HUES64 (cell line): ENCODE measurements around the gene PODN.

Experiments
- H3K27ac ChIP-seq: 2 replicates; pipeline ENCODE4 v1.7.0; 2013; ENCODE audit warnings: low read depth, low read length, inconsistent platforms
- H3K27me3 ChIP-seq: 2 replicates; pipeline ENCODE4 v1.6.1; 2013; ENCODE audit warnings: mild to moderate bottlenecking, low read length; ENCODE audit not compliant: insufficient read depth
- H3K36me3 ChIP-seq: 2 replicates; pipeline ENCODE4 v1.6.1; 2013; ENCODE audit warnings: mild to moderate bottlenecking, low read length; ENCODE audit not compliant: insufficient read depth
- H3K4me1 ChIP-seq: 2 replicates; pipeline ENCODE4 v1.6.1; 2013; ENCODE audit warnings: mild to moderate bottlenecking, low read length, moderate library complexity; ENCODE audit not compliant: insufficient read depth
- H3K4me3 ChIP-seq: 2 replicates; pipeline ENCODE4 v1.5.1; 2013; ENCODE audit warnings: mild to moderate bottlenecking, low read length, moderate library complexity
- H3K9ac ChIP-seq: 2 replicates; pipeline ENCODE4 v1.6.1; 2013; ENCODE audit warnings: mild to moderate bottlenecking, low read depth, low read length
- H3K9me3 ChIP-seq: 2 replicates; pipeline ENCODE4 v1.6.1; 2013; ENCODE audit warnings: low read depth, low read length; ENCODE audit not compliant: insufficient read depth
- WGBS: fragments of 150-250, 120-280 bp; methylation state at CpG from one replicate; pipeline ENCODE4 v1.1.7; 2013; ENCODE audit warnings: missing lambda C conversion rate; 5-methylcytosine and 5-hydroxymethylcytosine counted together

PODN gene

GRCh38 chr1:53092659-53093450 lies 30.8 kb downstream of the PODN start:
- Histone ChIP-seq H3K4me1 (no peaks in the 10 kb centered on the region), H3K27ac (no peak overlapping the region), H3K27me3 (no peaks in the 10 kb centered on the region), H3K9me3 (peaks cover 7% of the 10 kb centered on the region; the same call in 1 of the 2 replicates), H3K36me3 (no peaks in the 10 kb centered on the region), H3K9ac (no peak overlapping the region), H3K4me3 (no peak overlapping the region)
- WGBS: 94% methylated on average over 32 of the region's 33 CpGs

DNA sequence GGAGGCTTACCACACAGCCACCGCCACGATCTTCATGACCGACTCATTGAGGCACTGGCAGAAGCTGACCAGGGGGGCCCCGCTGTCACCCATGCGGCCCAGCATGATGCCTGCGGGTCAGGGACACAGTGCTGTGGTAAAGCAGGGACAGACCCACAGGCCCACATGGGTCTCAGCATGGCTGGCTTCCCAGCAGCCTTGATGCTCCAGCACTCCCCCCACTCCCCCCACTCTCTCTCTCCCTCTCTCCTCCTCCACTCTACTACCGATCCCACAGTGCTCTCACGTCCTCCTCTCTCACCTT lies 31.4 kb downstream of the PODN start:
- Histone ChIP-seq H3K4me3 (no peak overlapping the region), H3K4me1 (no peaks in the 10 kb centered on the region), H3K27me3 (no peaks in the 10 kb centered on the region), H3K36me3 (no peaks in the 10 kb centered on the region), H3K27ac (no peak overlapping the region), H3K9ac (no peak overlapping the region), H3K9me3 (peaks cover 9% of the 10 kb centered on the region; the same call in 1 of the 2 replicates)
- WGBS: 94% methylated on average over 8 of the region's 8 CpGs

- Histone ChIP-seq H3K27me3 (no peaks in the 10 kb centered on the region), H3K4me1 (no peaks in the 10 kb centered on the region), H3K36me3 (no peaks in the 10 kb centered on the region), H3K27ac (no peak overlapping the region), H3K9ac (no peak overlapping the region), H3K4me3 (no peak overlapping the region), H3K9me3 (peaks cover 13% of the 10 kb centered on the region; the same call in 1 of the 2 replicates)
- 94% methylated on average over 20 of the region's 20 CpGs for WGBS
Observed at GRCh38 chr1:53093778-53094532, 31.9 kb downstream of the PODN start.

DNA sequence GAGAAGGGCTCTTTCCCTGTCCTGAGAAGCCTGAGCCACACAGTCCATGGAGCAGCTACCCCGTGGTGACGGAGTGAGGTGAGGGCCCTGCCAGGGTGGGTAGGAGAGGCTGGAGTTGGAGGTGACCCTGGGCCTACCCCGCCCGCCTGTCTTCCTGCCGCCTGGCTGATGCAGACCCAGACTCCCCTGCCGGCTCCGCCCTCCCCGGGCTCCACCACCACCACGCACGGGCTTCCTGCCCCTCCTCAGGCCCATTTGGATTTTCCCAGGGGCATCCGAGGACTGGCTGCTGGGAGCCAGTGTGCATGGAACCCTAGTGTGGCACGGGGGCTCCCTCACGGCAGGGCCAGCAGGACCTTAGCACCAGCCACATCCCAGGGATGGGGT lies 32.5 kb downstream of the PODN start:
- no peaks in the 10 kb centered on the region for H3K27me3 ChIP-seq
- no peaks in the 10 kb centered on the region for H3K36me3 ChIP-seq
- H3K27ac ChIP-seq: no peak overlapping the region
- no peaks in the 10 kb centered on the region for H3K4me1 ChIP-seq
- WGBS: 81% methylated on average over 13 of the region's 13 CpGs
- peaks cover 15% of the 10 kb centered on the region; the same call in 1 of the 2 replicates for H3K9me3 ChIP-seq
- H3K4me3 ChIP-seq: no peak overlapping the region
- no peak overlapping the region for H3K9ac ChIP-seq

DNA sequence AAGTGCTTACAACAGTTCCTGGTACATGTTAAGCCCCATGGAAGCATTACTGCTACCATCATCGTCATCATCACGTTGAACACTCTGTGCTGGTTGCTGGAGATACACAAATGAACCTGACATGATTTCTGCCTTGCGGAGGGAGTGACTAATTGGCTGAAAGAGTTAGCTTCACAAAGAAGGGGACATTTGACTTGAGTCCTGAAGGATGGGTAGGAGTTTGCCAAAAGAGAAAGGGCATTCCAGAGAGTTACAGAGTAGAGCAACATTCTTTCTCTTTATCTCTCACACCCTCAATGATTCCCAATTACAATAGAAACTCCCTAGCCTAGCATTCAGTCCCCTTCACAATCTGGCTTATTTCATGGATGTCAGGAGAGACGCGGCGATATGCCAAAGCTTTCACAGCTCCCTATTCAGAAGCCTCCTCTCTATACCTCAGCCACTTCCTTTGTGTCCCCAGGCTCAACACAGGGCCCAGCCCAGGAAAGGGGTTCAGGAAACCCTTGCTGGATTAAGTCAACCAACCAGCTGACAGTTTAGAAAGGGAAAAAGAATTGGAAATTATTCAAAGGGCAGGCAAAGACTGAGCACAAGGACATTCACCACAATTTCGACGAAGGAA lies 42.4 kb downstream of the PODN start:
- Histone ChIP-seq H3K4me3 (no peak overlapping the region), H3K9me3 (peaks cover 10% of the 10 kb centered on the region), H3K27ac (no peak overlapping the region), H3K36me3 (no peaks in the 10 kb centered on the region), H3K9ac (no peak overlapping the region), H3K27me3 (no peaks in the 10 kb centered on the region), H3K4me1 (no peaks in the 10 kb centered on the region)
- 90% methylated on average over 8 of the region's 8 CpGs for WGBS

DNA sequence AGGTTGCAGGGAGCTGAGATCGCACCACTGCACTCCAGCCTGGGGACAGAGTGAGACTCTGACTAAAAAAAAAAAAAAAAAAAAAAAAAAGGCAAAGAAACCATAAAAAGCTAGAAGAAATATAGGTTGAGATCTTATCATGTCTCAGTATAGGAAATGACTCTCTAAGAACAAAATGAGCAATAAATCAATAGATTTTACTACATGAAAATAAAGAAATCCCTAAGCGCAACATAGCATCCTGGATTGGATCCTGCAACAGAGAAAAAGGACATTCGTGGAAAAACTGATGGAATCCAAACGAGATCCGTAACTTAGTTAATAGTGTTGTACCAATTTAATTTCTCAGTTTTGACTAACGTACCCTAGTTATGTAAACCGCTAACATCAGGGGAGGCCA lies 45.1 kb downstream of the PODN start:
- peaks cover 3% of the 10 kb centered on the region; the same call in 1 of the 2 replicates for H3K4me1 ChIP-seq
- H3K4me3 ChIP-seq: no peak overlapping the region
- H3K27ac ChIP-seq: no peak overlapping the region
- no peaks in the 10 kb centered on the region for H3K27me3 ChIP-seq
- 92% methylated on average over 7 of the region's 7 CpGs for WGBS
- H3K9me3 ChIP-seq: no peaks in the 10 kb centered on the region; the same call in 1 of the 2 replicates
- no peaks in the 10 kb centered on the region for H3K36me3 ChIP-seq
- H3K9ac ChIP-seq: no peak overlapping the region

DNA sequence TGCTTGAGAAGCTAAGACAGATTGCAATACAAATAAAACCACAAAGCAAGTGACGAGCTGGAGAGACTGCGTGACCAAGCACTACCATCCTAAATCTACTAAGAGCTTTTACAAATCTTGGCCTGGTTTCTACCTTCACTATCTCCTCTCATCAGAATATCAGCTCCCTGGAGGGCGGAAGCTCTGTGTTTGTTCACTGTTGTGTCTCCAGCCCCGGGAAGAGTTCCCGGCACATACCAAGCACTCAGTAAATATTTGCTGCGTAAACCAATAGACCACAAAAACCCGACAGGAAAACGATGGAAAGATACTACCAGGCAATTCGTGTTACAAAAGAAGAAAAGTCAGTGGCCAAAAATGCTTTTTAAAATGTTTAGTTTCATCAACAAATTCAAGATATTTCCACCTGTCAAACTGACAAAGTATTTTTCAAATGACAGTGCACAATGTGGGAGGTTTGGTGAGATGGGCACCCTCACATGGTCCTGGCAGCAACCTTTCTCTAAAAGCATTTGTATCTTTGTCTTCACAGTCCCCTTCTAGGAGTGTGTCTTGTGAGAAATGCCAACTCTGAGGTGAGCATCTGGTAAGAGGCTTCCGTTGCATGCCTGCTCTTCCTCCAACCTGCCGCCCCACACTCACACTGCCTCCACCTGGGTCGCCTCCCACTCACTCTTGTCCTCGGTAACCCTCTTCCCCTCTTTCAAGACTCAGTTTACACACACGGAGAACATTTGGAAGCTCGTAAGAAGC lies 45.7 kb downstream of the PODN start:
- Histone ChIP-seq H3K9me3 (peaks cover 3% of the 10 kb centered on the region; the same call in 1 of the 2 replicates), H3K36me3 (no peaks in the 10 kb centered on the region), H3K27me3 (no peaks in the 10 kb centered on the region), H3K4me1 (peaks cover 3% of the 10 kb centered on the region; the same call in 1 of the 2 replicates), H3K27ac (no peak overlapping the region), H3K4me3 (no peak overlapping the region), H3K9ac (no peak overlapping the region)
- 82% methylated on average over 15 of the region's 15 CpGs for WGBS

GRCh38 chr1:53108646-53109580 lies 46.9 kb downstream of the PODN start:
- no peaks in the 10 kb centered on the region for H3K27me3 ChIP-seq
- no peak overlapping the region for H3K27ac ChIP-seq
- no peaks in the 10 kb centered on the region for H3K36me3 ChIP-seq
- peaks cover 3% of the 10 kb centered on the region; the same call in 1 of the 2 replicates for H3K4me1 ChIP-seq
- H3K9ac ChIP-seq: no peak overlapping the region
- WGBS: 88% methylated on average over 14 of the region's 14 CpGs
- no peak overlapping the region for H3K4me3 ChIP-seq
- peaks cover 3% of the 10 kb centered on the region; the same call in 1 of the 2 replicates for H3K9me3 ChIP-seq

DNA sequence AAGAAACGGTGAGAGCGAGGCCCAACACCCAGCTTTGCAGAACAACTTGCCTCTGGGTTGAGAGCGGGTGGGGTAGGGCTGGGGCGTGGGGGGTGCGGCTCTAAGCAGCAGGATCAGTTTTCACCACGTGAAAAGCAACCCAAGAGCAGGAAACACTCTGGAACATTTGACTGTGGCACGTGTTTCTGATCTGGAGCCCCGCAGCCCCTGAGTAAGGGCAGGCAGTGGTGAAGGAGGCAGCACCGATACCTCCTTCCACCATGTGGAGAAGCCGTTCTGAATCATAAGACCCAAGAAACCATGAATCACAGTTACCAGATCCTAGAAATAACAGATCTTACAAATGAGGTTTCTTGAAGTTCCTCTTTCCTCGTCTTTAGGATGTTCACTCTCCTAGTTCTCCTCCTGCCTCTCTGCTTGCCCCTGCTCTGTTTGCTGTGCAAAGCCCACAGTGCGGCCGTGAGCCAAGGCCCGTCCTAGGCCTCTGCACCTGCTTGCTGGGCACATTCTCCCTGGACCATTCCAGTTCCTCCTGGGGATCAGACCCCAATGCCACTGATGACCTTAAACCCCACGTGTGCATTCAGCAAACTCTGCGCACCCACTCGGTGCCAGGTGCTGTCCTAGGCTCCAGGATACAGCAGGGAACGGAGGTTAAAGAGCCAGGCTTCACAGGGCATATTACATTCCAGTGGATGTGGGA lies 48.5 kb downstream of the PODN start:
- peaks cover 7% of the 10 kb centered on the region; the same call in 1 of the 2 replicates for H3K4me1 ChIP-seq
- H3K4me3 ChIP-seq: no peak overlapping the region
- no peak overlapping the region for H3K27ac ChIP-seq
- no peaks in the 10 kb centered on the region for H3K36me3 ChIP-seq
- no peaks in the 10 kb centered on the region for H3K27me3 ChIP-seq
- H3K9ac ChIP-seq: no peak overlapping the region
- peaks cover 3% of the 10 kb centered on the region; the same call in 1 of the 2 replicates for H3K9me3 ChIP-seq
- WGBS: 85% methylated on average over 18 of the region's 18 CpGs
